ENCODE results near the gene SYCE3.
"Not testable (repeated sequence)": the region's sequence is repeated elsewhere in the genome, so short reads cannot be mapped to it uniquely, and the experiment has no call there.

SYCE3 gene

GRCh38 chr22:50536226-50536625 is 26.5 kb downstream of the SYCE3 start:
- TF ChIP-seq PPARA (CRISPR knock-in tag; IDR thresholded peaks at IDR 0.05; ENCODE audit: borderline replicate concordance) (no peak), CREB5 (CRISPR knock-in tag; IDR thresholded peaks at IDR 0.05; ENCODE audit: low read depth) (no peak), TSHZ2 (CRISPR knock-in tag; IDR thresholded peaks at IDR 0.05) (no peak), ESRRG (CRISPR knock-in tag; IDR thresholded peaks at IDR 0.05) (no peak), POU6F1 (CRISPR knock-in tag; IDR thresholded peaks at IDR 0.05; ENCODE audit: borderline replicate concordance, low read depth) (no peak), GLIS3 (CRISPR knock-in tag; IDR thresholded peaks at IDR 0.05) (no peak)
- ATAC-seq, result no peak

- TF ChIP-seq OSR1 (CRISPR knock-in tag; IDR thresholded peaks at IDR 0.05) (no peak), SNAI2 (CRISPR knock-in tag; IDR thresholded peaks at IDR 0.05) (no peak), ZNF565 (CRISPR knock-in tag; conservative IDR thresholded peaks at IDR 0.05; ENCODE audit: low read depth) (no peak), ISL1 (CRISPR knock-in tag; IDR thresholded peaks at IDR 0.05) (no peak), ZC3H10 (CRISPR knock-in tag; IDR thresholded peaks at IDR 0.05) (no peak), CSDC2 (CRISPR knock-in tag; IDR thresholded peaks at IDR 0.05) (no peak)
- no peak for ATAC-seq
These were observed 27.6 kb downstream of the SYCE3 start for GRCh38 chr22:50535113-50535512.

GRCh38 chr22:50533856-50534711 is 28.6 kb downstream of the SYCE3 start:
- ATAC-seq, result not testable (repeated sequence)

GRCh38 chr22:50532824-50533796 is 29.6 kb downstream of the SYCE3 start:
- TF ChIP-seq TCF4 (CRISPR knock-in tag; IDR thresholded peaks at IDR 0.05; ENCODE audit: borderline replicate concordance), result no peak
- no peak for TF ChIP-seq ZNF565 (CRISPR knock-in tag; conservative IDR thresholded peaks at IDR 0.05; ENCODE audit: low read depth)
- TF ChIP-seq ZFP30 (CRISPR knock-in tag; IDR thresholded peaks at IDR 0.05), result no peak
- TF ChIP-seq CSDC2 (CRISPR knock-in tag; IDR thresholded peaks at IDR 0.05), result no peak
- no peak for TF ChIP-seq ZNF70 (CRISPR knock-in tag; IDR thresholded peaks at IDR 0.05)
- no peak for TF ChIP-seq RARB (CRISPR knock-in tag; IDR thresholded peaks at IDR 0.05)
- TF ChIP-seq ARNTL (CRISPR knock-in tag; IDR thresholded peaks at IDR 0.05; ENCODE audit: borderline replicate concordance, low read depth), result no peak
- TF ChIP-seq ESRRG (CRISPR knock-in tag; IDR thresholded peaks at IDR 0.05), result no peak
- TF ChIP-seq GLIS3 (CRISPR knock-in tag; IDR thresholded peaks at IDR 0.05), result no peak
- TF ChIP-seq ZFP3 (CRISPR knock-in tag; IDR thresholded peaks at IDR 0.05), result no peak
- no peak for TF ChIP-seq BACH2 (CRISPR knock-in tag; IDR thresholded peaks at IDR 0.05; ENCODE audit: borderline replicate concordance)
- TF ChIP-seq PPARA (CRISPR knock-in tag; IDR thresholded peaks at IDR 0.05; ENCODE audit: borderline replicate concordance), result no peak
- TF ChIP-seq TOX (CRISPR knock-in tag; IDR thresholded peaks at IDR 0.05; ENCODE audit: borderline replicate concordance), result no peak
- TF ChIP-seq CREB5 (CRISPR knock-in tag; IDR thresholded peaks at IDR 0.05; ENCODE audit: low read depth), result no peak
- TF ChIP-seq CSRNP3 (CRISPR knock-in tag; IDR thresholded peaks at IDR 0.05), result no peak
- TF ChIP-seq ISL1 (CRISPR knock-in tag; IDR thresholded peaks at IDR 0.05), result no peak
- TF ChIP-seq ZC3H10 (CRISPR knock-in tag; IDR thresholded peaks at IDR 0.05), result no peak

More at GRCh38 chr22:50532824-50533796, 29.6 kb downstream of the SYCE3 start:
- ATAC-seq, result no peak

Data from SK-N-SH treated with all-trans-retinoic acid at 6 μM for 48 hours (cell line).